Left colon (tissue), 2 donors: ENCODE measurements around the gene SMARCAL1. TPM values are rescaled to one million over a fixed set of nuclear protein-coding genes. Genes with fewer than 3 reads are reported as not detected.
"Not testable (repeated sequence)": the region's sequence is repeated elsewhere in the genome, so short reads cannot be mapped to it uniquely, and the experiment has no call there.

Source experiments
- ATAC-seq: fragments of 200-7000 bp; cut with Tn5 transposase; one replicate; pipeline ENCODE4 v1.9.1; 2020; ENCODE audit warnings: mild to moderate bottlenecking, moderate library complexity
- DNase-seq, 2 donors: peaks; one replicate each; pipeline ENCODE4 v3.0.0-alpha.2; 2020
- intact Hi-C, 2 donors: fragments of 100-400 bp; cut with DNase I in 1 of 2; cut with micrococcal nuclease in 1 of 2; formaldehyde crosslinking; loops; one replicate each; pipeline versions ENCODE4 v1.11.2 to v1.14.0; 2022; cut with DNase I, micrococcal nuclease
- total RNA-seq, 2 donors: library from RNA; stranded (reverse); fragmentation: NEBNext Ultra II Directional; extraction: Animal tissue kit (Norgen Biotek cat#: 25700); gene quantifications; one replicate each; pipeline ENCODE4 v1.2.1, GENCODE V29; 2021
- donor health status: DM: no; HTN: no; CAD: no.
- donor health status: DM: yes; HTN: yes; CAD: no.

The SMARCAL1 gene
- total RNA-seq, 2 donors from 2014 or later: 14.7 to 16.1 TPM

- ATAC-seq (no peak), DNase-seq (no peak)
- intact Hi-C loops: no loop called here
Measured at GRCh38 chr2:216508229-216508628, 95.9 kb downstream of the SMARCAL1 start.

- DNase-seq (no peak), ATAC-seq (peak; percentile 64)
- intact Hi-C loops: loop anchor here in 1 of 2 donors (2.0 kb wide), 1 partner anchor 150 kb away; no protein-coding TSS in a partner anchor
Measured at GRCh38 chr2:216516730-216517350, 104.6 kb downstream of the SMARCAL1 start.

- ATAC-seq (no peak), DNase-seq (no peak)
- intact Hi-C loops: loop anchor here in 1 of 2 donors (2.0 kb wide), 1 partner anchor 149 kb away; no protein-coding TSS in a partner anchor
Measured at GRCh38 chr2:216517447-216518225, 105.4 kb downstream of the SMARCAL1 start.

GRCh38 chr2:216518566-216519119 lies 106.4 kb downstream of the SMARCAL1 start:
- intact Hi-C loops, DNase-seq, ATAC-seq: not testable (repeated sequence)

GRCh38 chr2:216519154-216519762 lies 107.0 kb downstream of the SMARCAL1 start:
- intact Hi-C loops: no loop called here
- peak; percentile 92 for ATAC-seq
- DNase-seq: peak; percentile 53 to 74

- DNase-seq (no peak), ATAC-seq (no peak)
- intact Hi-C loops: loop anchor here in 1 of 2 donors (5.0 kb wide), 1 partner anchor 147 kb away; no protein-coding TSS in a partner anchor
Measured at GRCh38 chr2:216520112-216520511, 107.8 kb downstream of the SMARCAL1 start.

- no peak for ATAC-seq
Measured at GRCh38 chr2:216522892-216523502, 110.7 kb downstream of the SMARCAL1 start.

GRCh38 chr2:216525972-216526371 lies 113.7 kb downstream of the SMARCAL1 start:
- ATAC-seq (no peak), DNase-seq (no peak)
- intact Hi-C loops: no loop called here

More at GRCh38 chr2:216522892-216523502, 110.7 kb downstream of the SMARCAL1 start:
- intact Hi-C loops: loop anchor here in 1 of 2 donors (5.0 kb wide), 1 partner anchor 144 kb away; no protein-coding TSS in a partner anchor
- no peak for DNase-seq

GRCh38 chr2:216526939-216527338 lies 114.7 kb downstream of the SMARCAL1 start:
- DNase-seq (no peak), ATAC-seq (no peak)
- intact Hi-C loops: no loop called here

- DNase-seq (no peak), ATAC-seq (no peak)
- intact Hi-C loops: no loop called here
Measured at GRCh38 chr2:216527600-216527999, 115.3 kb downstream of the SMARCAL1 start.

GRCh38 chr2:216532562-216532961 lies 120.3 kb downstream of the SMARCAL1 start:
- intact Hi-C loops: no loop called here
- DNase-seq: no peak
- peak; percentile 55 for ATAC-seq

Other genes starting within 250 kb of the SMARCAL1 start
- gene MARCHF4, start 40.0 kb upstream of the SMARCAL1 start, total RNA-seq: under 1 TPM; 0.37 to 0.73 TPM
- 1,000 to 10,000 TPM; 1,768 to 1,865 TPM for gene RPL37A, start 86.4 kb downstream of the SMARCAL1 start, total RNA-seq
- gene IGFBP2, start 220.9 kb downstream of the SMARCAL1 start, total RNA-seq: 100 to 1,000 TPM; 120 to 143 TPM